GM12873 (cell line): ENCODE data around the gene CHRM3.

Experiments
- TF ChIP-seq, protein P1 (sequence below): IDR thresholded peaks from 2 replicates; pipeline ENCODE4 v1.5.1; 2012; ENCODE audit warnings: low read depth, mild to moderate bottlenecking, moderate library complexity, low read length, control low read depth; ENCODE audit not compliant: insufficient read depth; ENCODE audit errors: missing control alignments

CHRM3 gene

DNA sequence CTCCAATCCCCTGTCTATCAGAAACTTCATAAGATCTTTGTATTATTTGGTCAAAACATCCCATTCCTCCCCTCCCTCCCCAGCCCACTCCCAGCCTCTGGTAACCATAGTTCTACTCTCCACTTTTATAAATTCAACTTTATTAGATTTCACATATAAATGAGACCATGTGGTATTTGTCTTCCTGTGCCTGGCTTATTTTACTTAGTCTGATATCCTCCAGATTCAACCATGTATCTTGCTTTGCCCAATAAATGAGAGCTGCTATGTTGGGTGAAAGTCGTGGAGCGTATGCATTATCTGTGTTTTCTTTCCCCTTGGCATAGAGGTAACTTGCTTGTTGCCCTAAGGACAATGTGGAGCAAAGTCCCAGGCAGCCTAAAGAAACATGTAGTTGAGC, 28.5 kb upstream of the CHRM3 start:
- TF ChIP-seq, protein P1, sequence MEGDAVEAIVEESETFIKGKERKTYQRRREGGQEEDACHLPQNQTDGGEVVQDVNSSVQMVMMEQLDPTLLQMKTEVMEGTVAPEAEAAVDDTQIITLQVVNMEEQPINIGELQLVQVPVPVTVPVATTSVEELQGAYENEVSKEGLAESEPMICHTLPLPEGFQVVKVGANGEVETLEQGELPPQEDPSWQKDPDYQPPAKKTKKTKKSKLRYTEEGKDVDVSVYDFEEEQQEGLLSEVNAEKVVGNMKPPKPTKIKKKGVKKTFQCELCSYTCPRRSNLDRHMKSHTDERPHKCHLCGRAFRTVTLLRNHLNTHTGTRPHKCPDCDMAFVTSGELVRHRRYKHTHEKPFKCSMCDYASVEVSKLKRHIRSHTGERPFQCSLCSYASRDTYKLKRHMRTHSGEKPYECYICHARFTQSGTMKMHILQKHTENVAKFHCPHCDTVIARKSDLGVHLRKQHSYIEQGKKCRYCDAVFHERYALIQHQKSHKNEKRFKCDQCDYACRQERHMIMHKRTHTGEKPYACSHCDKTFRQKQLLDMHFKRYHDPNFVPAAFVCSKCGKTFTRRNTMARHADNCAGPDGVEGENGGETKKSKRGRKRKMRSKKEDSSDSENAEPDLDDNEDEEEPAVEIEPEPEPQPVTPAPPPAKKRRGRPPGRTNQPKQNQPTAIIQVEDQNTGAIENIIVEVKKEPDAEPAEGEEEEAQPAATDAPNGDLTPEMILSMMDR = no peak

DNA sequence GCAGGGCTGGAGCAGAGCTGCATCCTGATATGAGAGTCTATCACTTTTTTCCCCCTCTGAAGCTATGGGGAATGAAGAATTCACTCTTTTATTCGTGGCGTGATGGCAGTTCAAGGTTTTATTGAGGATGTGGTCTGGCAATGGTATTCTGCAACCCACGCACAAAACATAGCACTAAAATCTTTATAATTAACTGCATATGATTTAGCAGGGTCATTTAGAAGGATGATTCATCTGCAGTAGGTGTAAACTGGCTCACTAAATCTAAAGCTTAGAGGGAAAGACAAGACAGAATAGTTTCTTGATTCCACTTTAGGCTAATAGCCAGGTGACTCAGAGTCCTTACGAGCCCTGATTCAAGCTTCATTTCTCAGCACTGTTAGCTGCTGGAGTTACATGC, 25.0 kb upstream of the CHRM3 start:
- TF ChIP-seq, protein P1 = no peak

DNA sequence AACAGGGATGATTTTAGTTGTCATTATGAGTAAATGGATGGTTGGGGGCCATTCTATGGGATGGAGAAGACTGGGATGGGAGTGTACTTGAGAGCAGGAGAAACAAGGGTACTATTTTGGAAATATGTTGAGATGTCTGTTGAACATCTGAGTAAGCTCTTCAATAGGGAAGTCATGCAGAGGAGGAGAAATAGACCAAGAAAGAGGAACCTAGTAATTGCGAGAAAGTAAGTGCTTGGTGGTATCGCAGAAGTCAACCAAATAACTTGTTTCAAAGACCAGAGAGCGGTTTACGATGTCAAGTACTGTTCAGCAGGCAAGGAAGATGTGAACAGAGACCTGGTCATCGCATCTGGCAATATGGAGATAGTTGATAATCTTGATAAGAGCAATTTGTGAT, 22.4 kb upstream of the CHRM3 start:
- TF ChIP-seq, protein P1 = no peak

DNA sequence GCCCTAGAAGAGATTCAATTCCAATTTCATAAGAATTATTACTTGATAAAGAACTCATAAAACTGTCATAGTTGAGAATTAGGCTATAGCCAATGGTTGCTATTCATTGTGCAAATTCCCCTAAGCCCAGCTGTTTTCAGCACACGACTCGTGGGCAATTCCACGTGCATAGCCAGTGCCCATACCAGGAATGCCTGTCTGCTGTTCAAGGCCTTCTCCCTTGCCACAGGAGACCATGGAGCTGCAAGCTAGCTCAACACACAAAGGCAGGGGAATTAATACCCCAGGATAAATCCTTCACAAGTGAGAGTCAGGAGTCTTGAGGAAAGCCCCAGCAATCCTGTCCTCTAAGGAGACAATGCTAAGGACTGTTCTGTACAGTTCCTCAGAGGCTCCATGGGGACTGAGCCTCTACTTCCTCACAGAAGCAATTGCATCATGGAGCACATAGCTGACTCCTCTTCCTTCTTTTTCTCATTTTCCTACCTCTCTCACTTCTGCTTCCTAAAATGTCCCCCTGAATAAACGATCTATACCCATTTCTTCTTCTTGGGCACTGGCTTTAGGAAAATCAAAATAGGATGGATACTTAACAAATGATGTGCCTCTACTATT, 19.1 kb upstream of the CHRM3 start:
- TF ChIP-seq, protein P1 = no peak

DNA sequence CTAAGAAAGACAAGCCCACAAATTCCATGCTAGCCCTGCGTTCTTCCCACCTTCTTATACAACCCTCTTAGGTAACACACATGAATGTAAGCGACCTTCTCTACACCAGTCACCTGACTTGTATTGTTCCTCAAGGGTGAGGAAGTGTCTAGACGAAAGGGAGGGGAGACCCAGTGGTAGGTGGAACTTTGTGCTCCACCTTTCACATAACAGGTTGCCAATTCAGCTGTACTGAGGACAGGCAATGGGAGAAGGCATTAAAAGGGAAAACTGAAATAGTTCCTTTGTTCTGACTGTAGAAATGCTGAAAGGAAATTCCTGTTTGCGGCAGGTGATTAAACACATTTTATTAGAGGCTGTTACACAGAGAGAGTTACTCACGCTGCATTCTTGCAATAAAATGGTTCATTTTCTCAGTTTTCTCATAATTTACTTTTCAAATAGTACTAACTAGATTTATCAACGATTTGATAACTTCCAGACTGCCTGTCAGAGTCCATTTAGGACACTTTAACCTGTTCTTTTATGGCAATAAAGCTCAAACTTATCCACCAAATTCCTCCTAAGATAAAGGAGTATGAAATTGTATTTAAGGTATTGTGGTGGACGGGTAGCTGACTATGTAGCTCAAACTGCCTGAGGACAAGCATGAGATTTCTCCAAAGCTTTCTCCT, 17.8 kb upstream of the CHRM3 start:
- TF ChIP-seq, protein P1 = no peak

DNA sequence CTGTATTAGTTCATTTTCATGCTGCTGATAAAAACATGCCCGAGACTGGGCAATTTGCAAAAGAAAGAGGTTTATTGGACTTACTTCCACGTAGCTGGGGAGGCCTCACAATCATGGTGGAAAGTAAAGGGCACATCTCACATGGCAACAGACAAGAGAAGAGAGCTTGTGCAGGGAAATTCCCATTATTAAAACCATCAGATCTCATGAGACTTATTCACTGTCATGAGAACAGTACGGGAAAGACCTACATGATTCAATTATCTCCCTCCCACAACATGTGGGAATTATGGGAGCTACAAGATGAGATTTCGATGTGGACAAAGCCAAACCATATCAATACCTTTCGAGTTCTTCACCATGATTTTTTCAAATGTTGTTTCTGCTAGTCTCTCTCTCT, 3.7 kb upstream of the CHRM3 start:
- TF ChIP-seq, protein P1 = no peak

DNA sequence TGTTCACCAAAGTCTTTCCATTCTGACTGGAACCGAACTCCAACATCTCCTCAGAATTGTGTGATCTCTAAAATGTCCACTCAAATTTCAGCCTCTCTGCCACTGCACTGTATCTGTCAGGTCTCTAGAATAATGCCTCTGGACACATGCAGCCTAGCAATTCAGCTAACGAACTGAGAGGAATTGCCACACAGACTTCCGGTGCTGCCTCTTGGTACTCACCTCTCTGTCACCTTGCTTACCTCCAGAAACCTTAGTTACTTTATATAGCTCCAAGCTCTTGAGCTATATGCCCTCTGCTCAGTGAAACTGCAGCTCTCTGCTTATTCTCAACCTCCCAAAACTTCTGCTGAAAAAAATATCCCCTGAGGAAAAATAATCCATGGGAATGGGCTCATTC, 2.7 kb upstream of the CHRM3 start:
- TF ChIP-seq, protein P1 = no peak
